GM12874 (cell line): Measurements from ENCODE around the gene CDIP1.

Experiments
- TF ChIP-seq, protein P1 (sequence below): IDR thresholded peaks from 2 replicates; pipeline ENCODE4 v1.5.1; 2011; ENCODE audit warnings: low read depth, mild to moderate bottlenecking, control low read depth, low read length, moderate library complexity; ENCODE audit not compliant: insufficient read depth

The CDIP1 gene

GRCh38 chr16:4468972-4469371, 69.6 kb downstream of the CDIP1 start:
- TF ChIP-seq, protein P1, sequence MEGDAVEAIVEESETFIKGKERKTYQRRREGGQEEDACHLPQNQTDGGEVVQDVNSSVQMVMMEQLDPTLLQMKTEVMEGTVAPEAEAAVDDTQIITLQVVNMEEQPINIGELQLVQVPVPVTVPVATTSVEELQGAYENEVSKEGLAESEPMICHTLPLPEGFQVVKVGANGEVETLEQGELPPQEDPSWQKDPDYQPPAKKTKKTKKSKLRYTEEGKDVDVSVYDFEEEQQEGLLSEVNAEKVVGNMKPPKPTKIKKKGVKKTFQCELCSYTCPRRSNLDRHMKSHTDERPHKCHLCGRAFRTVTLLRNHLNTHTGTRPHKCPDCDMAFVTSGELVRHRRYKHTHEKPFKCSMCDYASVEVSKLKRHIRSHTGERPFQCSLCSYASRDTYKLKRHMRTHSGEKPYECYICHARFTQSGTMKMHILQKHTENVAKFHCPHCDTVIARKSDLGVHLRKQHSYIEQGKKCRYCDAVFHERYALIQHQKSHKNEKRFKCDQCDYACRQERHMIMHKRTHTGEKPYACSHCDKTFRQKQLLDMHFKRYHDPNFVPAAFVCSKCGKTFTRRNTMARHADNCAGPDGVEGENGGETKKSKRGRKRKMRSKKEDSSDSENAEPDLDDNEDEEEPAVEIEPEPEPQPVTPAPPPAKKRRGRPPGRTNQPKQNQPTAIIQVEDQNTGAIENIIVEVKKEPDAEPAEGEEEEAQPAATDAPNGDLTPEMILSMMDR, result no peak

- TF ChIP-seq, protein P1, result no peak
These were observed 70.7 kb downstream of the CDIP1 start for GRCh38 chr16:4467916-4468315.

DNA sequence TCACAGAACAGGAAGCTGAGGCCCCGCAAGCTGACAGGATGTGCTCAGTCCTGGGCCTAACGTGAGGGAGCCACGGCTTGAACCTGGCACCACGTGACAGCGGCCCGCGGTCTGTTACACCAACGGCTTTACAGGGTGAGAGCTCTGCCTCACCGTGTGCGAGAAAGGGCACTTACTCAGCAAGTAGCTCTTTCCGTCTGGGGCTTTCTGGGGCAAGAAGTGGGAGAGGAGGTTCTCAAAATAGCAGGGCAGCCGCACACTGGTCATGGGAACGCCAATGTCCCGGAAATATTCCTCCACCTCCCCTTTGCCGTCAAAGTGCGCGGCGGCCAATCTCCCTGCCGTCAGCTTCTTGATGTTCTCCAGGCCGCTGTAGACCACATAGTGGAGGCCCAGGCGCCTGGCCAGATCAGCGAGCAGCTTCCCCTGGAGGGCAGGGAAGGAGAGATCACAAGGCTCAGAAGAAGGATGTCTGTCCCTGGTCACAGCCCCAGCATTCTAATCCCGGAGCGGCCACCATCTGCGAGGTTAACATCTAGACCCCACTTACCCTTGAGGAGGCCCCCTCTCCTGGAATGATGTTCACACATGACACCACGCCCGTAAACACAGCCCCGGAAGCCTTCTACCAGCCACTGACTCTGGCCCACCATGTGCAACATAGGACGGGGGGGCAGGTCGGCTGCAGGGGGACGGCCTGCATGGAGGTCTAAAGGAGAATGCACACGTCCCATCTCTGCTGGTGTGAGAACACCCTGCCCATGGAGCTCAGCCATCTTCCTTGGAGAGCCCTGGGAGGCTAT, 72.4 kb downstream of the CDIP1 start:
- TF ChIP-seq, protein P1, result no peak

- TF ChIP-seq, protein P1, result no peak
These were observed 74.9 kb downstream of the CDIP1 start for GRCh38 chr16:4463522-4464163.

- TF ChIP-seq, protein P1, result no peak
These were observed 77.1 kb downstream of the CDIP1 start for GRCh38 chr16:4461250-4462085.

- TF ChIP-seq, protein P1, result no peak
These were observed 77.7 kb downstream of the CDIP1 start for GRCh38 chr16:4460936-4461249.
